ENCODE data around the gene LRRIQ4.

The LRRIQ4 gene

DNA sequence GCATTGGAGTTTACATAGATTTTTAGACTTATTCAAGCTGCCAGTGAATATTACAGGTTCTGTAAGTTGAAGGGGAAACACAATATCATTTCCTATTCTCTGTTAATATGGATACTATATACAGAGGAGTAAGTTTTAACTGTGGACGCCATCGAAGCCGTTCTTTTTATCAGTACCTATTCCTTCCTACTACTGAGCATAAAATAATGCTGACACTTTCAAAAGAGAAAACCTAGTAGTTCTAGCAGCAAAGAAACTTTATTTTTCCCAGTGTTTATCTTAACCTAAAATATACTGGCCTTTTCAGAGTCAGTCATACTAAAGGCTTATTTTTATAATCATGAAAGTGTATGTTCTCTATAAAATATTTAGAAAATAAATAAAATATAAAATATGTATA lies 42.8 kb downstream of the LRRIQ4 start:
- H3K36me3 ChIP-seq (ENCODE audit: control insufficient read depth in 4 of 4, insufficient read depth in 4 of 4, low read length in 3 of 4) = no peaks in the 10 kb centered on the region
- H3K27ac ChIP-seq (ENCODE audit: insufficient read depth in 1 of 2, low read depth in 1 of 2, low read length in 2 of 2, poor library complexity in 1 of 2, severe bottlenecking in 2 of 2) = no peak overlapping the region
- CTCF ChIA-PET = no interaction called here
- no peaks in the 10 kb centered on the region for H3K9me3 ChIP-seq (ENCODE audit: control extremely low read depth in 1 of 5, control insufficient read depth in 4 of 5, insufficient read depth in 2 of 5, low read depth in 1 of 5, low read length in 4 of 5)
- DNase-seq = no peak
- peaks cover 1 to 5% (median 2%) of the 10 kb centered on the region in 5 experiments for H3K27me3 ChIP-seq (replicated peaks in 2 of 5; ENCODE audit: control insufficient read depth in 4 of 5, insufficient read depth in 5 of 5, low read length in 4 of 5)
- POLR2A ChIA-PET = no interaction called here
- no peaks in the 10 kb centered on the region for H3K4me1 ChIP-seq (ENCODE audit: control extremely low read depth in 1 of 4, control insufficient read depth in 4 of 4, insufficient read depth in 4 of 4, low read length in 3 of 4)
- H3K4me3 ChIP-seq (ENCODE audit: control insufficient read depth in 1 of 7, extremely low read depth in 1 of 7, insufficient read depth in 4 of 7, low read depth in 2 of 7, low read length in 6 of 7) = no peak overlapping the region
- no CpG with 5 or more reads among the region's 3 CpGs for WGBS (ENCODE audit: insufficient coverage)

- Histone ChIP-seq H3K4me3 (ENCODE audit: control insufficient read depth in 1 of 7, extremely low read depth in 1 of 7, insufficient read depth in 4 of 7, low read depth in 2 of 7, low read length in 6 of 7) (no peak overlapping the region), H3K4me1 (ENCODE audit: control extremely low read depth in 1 of 4, control insufficient read depth in 4 of 4, insufficient read depth in 4 of 4, low read length in 3 of 4) (no peaks in the 10 kb centered on the region), H3K36me3 (ENCODE audit: control insufficient read depth in 4 of 4, insufficient read depth in 4 of 4, low read length in 3 of 4) (no peaks in the 10 kb centered on the region), H3K27ac (ENCODE audit: insufficient read depth in 1 of 2, low read depth in 1 of 2, low read length in 2 of 2, poor library complexity in 1 of 2, severe bottlenecking in 2 of 2) (no peak overlapping the region), H3K9me3 (ENCODE audit: control extremely low read depth in 1 of 5, control insufficient read depth in 4 of 5, insufficient read depth in 2 of 5, low read depth in 1 of 5, low read length in 4 of 5) (no peaks in the 10 kb centered on the region), H3K27me3 (replicated peaks in 2 of 5; ENCODE audit: control insufficient read depth in 4 of 5, insufficient read depth in 5 of 5, low read length in 4 of 5) (peaks cover 2 to 10% (median 4%) of the 10 kb centered on the region in 5 experiments)
- POLR2A ChIA-PET = no interaction called here
- DNase-seq = no peak
- WGBS (ENCODE audit: insufficient coverage) = 83% methylated on average over 1 of the region's 2 CpGs
- CTCF ChIA-PET = no interaction called here
Observed at GRCh38 chr3:169857811-169858210, 45.1 kb downstream of the LRRIQ4 start.

DNA sequence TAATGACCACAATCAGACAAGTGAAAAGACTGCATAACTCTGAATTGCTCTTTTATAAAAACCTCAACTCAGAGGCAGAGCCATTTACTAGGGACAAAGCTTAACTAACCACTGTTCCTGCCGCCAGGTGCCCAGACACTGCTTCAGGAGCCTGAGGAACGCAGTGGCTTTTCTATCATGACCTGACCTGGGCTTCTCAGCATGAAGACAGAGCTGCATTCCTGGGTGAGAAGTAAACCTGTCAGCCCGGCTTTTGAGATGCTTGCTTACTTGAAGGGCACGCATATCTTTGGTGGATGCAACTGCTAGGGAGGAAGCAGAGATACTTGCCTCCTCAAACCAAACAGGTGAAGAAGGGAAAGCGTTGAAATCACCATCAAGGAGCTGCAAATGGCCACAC lies 49.2 kb downstream of the LRRIQ4 start:
- WGBS (ENCODE audit: insufficient coverage) = 92% methylated on average over 5 of the region's 5 CpGs
- Histone ChIP-seq H3K36me3 (ENCODE audit: control insufficient read depth in 4 of 4, insufficient read depth in 4 of 4, low read length in 3 of 4) (no peaks in the 10 kb centered on the region), H3K9me3 (ENCODE audit: control extremely low read depth in 1 of 5, control insufficient read depth in 4 of 5, insufficient read depth in 2 of 5, low read depth in 1 of 5, low read length in 4 of 5) (no peaks in the 10 kb centered on the region), H3K4me3 (ENCODE audit: control insufficient read depth in 1 of 7, extremely low read depth in 1 of 7, insufficient read depth in 4 of 7, low read depth in 2 of 7, low read length in 6 of 7) (no peak overlapping the region), H3K27ac (ENCODE audit: insufficient read depth in 1 of 2, low read depth in 1 of 2, low read length in 2 of 2, poor library complexity in 1 of 2, severe bottlenecking in 2 of 2) (no peak overlapping the region), H3K4me1 (ENCODE audit: control extremely low read depth in 1 of 4, control insufficient read depth in 4 of 4, insufficient read depth in 4 of 4, low read length in 3 of 4) (peaks cover 2 to 13% (median 11%) of the 10 kb centered on the region in 4 experiments), H3K27me3 (replicated peaks in 2 of 5; ENCODE audit: control insufficient read depth in 4 of 5, insufficient read depth in 5 of 5, low read length in 4 of 5) (peaks cover 2 to 9% (median 2%) of the 10 kb centered on the region in 5 experiments)
- no peak for DNase-seq
- ChIA-PET POLR2A (no interaction called here), CTCF (interaction anchor here (0.6 to 4.9 kb wide), 14 partner anchors 9 to 968 kb away, joined by 3 to 26 read pairs (median 4); partner anchors contain the start of gene SEC62)

GRCh38 chr3:169863458-169863899 lies 50.8 kb downstream of the LRRIQ4 start:
- Histone ChIP-seq H3K36me3 (ENCODE audit: control insufficient read depth in 4 of 4, insufficient read depth in 4 of 4, low read length in 3 of 4) (no peaks in the 10 kb centered on the region), H3K27ac (ENCODE audit: insufficient read depth in 1 of 2, low read depth in 1 of 2, low read length in 2 of 2, poor library complexity in 1 of 2, severe bottlenecking in 2 of 2) (no peak overlapping the region), H3K4me3 (ENCODE audit: control insufficient read depth in 1 of 7, extremely low read depth in 1 of 7, insufficient read depth in 4 of 7, low read depth in 2 of 7, low read length in 6 of 7) (no peak overlapping the region), H3K4me1 (ENCODE audit: control extremely low read depth in 1 of 4, control insufficient read depth in 4 of 4, insufficient read depth in 4 of 4, low read length in 3 of 4) (peaks cover 2 to 13% (median 11%) of the 10 kb centered on the region in 4 experiments), H3K27me3 (replicated peaks in 2 of 5; ENCODE audit: control insufficient read depth in 4 of 5, insufficient read depth in 5 of 5, low read length in 4 of 5) (peaks cover 0 to 9% (median 0%) of the 10 kb centered on the region in 5 experiments), H3K9me3 (ENCODE audit: control extremely low read depth in 1 of 5, control insufficient read depth in 4 of 5, insufficient read depth in 2 of 5, low read depth in 1 of 5, low read length in 4 of 5) (no peaks in the 10 kb centered on the region)
- POLR2A ChIA-PET = no interaction called here
- peak; percentile 83 to 88 (median 85) for DNase-seq
- 0% methylated on average over 2 of the region's 6 CpGs for WGBS (ENCODE audit: insufficient coverage)
- CTCF ChIA-PET = interaction anchor here (0.8 to 4.9 kb wide), 10 partner anchors 8 to 191 kb away, joined by 3 to 26 read pairs (median 5); partner anchors contain the start of gene SEC62

- Histone ChIP-seq H3K4me1 (ENCODE audit: control extremely low read depth in 1 of 4, control insufficient read depth in 4 of 4, insufficient read depth in 4 of 4, low read length in 3 of 4) (peaks cover 2 to 13% (median 11%) of the 10 kb centered on the region in 4 experiments), H3K4me3 (ENCODE audit: control insufficient read depth in 1 of 7, extremely low read depth in 1 of 7, insufficient read depth in 4 of 7, low read depth in 2 of 7, low read length in 6 of 7) (no peak overlapping the region), H3K27me3 (replicated peaks in 2 of 5; ENCODE audit: control insufficient read depth in 4 of 5, insufficient read depth in 5 of 5, low read length in 4 of 5) (peaks cover 0 to 9% (median 0%) of the 10 kb centered on the region in 5 experiments), H3K27ac (ENCODE audit: insufficient read depth in 1 of 2, low read depth in 1 of 2, low read length in 2 of 2, poor library complexity in 1 of 2, severe bottlenecking in 2 of 2) (no peak overlapping the region), H3K9me3 (ENCODE audit: control extremely low read depth in 1 of 5, control insufficient read depth in 4 of 5, insufficient read depth in 2 of 5, low read depth in 1 of 5, low read length in 4 of 5) (no peaks in the 10 kb centered on the region), H3K36me3 (ENCODE audit: control insufficient read depth in 4 of 4, insufficient read depth in 4 of 4, low read length in 3 of 4) (no peaks in the 10 kb centered on the region)
- DNase-seq = no peak
- CTCF ChIA-PET = interaction anchor here (0.8 to 4.9 kb wide), 6 partner anchors 11 to 190 kb away, joined by 3 to 26 read pairs (median 6); partner anchors contain the start of gene SEC62
- no CpG with 5 or more reads among the region's 2 CpGs for WGBS (ENCODE audit: insufficient coverage)
- POLR2A ChIA-PET = no interaction called here
Observed at GRCh38 chr3:169864270-169864669, 51.6 kb downstream of the LRRIQ4 start.

DNA sequence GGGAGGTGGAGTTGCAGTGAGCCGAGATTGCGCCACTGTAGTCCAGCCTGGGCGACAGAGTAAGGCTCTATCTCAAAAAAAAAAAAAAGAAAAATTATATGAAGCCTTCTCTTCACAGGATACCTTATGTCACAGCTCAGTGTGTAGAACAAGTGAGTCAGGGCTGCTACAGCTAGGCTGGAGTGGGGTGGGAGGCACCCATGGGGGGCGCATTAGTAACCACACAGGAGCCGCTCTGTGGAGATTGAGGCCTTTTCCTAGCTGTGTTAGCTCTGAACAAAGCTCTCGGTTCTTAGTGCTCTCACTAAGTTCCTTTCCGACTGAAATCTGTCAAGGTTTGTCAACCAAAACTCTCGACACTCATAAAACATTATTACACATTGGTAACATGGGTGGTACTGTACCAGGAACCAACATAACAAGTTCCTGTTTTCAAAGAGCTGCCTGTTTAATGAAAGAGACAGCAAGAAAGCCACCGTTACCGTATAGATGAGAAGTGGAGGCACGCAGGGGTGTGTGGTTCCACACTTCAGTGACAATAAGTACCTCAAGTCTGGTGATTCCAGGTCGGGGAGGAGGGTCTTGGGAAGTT lies 52.6 kb downstream of the LRRIQ4 start:
- 9% methylated on average over 8 of the region's 12 CpGs for WGBS (ENCODE audit: insufficient coverage)
- Histone ChIP-seq H3K27me3 (replicated peaks in 2 of 5; ENCODE audit: control insufficient read depth in 4 of 5, insufficient read depth in 5 of 5, low read length in 4 of 5) (peaks cover 0 to 9% (median 0%) of the 10 kb centered on the region in 5 experiments), H3K27ac (ENCODE audit: insufficient read depth in 1 of 2, low read depth in 1 of 2, low read length in 2 of 2, poor library complexity in 1 of 2, severe bottlenecking in 2 of 2) (no peak overlapping the region), H3K4me1 (ENCODE audit: control extremely low read depth in 1 of 4, control insufficient read depth in 4 of 4, insufficient read depth in 4 of 4, low read length in 3 of 4) (peaks cover 2 to 14% (median 12%) of the 10 kb centered on the region in 4 experiments), H3K4me3 (ENCODE audit: control insufficient read depth in 1 of 7, extremely low read depth in 1 of 7, insufficient read depth in 4 of 7, low read depth in 2 of 7, low read length in 6 of 7) (peak overlapping the region in 4 of 7 experiments; percentile 19 to 54 (median 36)), H3K9me3 (ENCODE audit: control extremely low read depth in 1 of 5, control insufficient read depth in 4 of 5, insufficient read depth in 2 of 5, low read depth in 1 of 5, low read length in 4 of 5) (no peaks in the 10 kb centered on the region), H3K36me3 (ENCODE audit: control insufficient read depth in 4 of 4, insufficient read depth in 4 of 4, low read length in 3 of 4) (no peaks in the 10 kb centered on the region)
- ChIA-PET POLR2A (no interaction called here), CTCF (interaction anchor here (0.7 to 4.9 kb wide), 7 partner anchors 10 to 189 kb away, joined by 3 to 26 read pairs (median 5); partner anchors contain the start of gene SEC62)
- peak; percentile 36 to 81 (median 74) for DNase-seq

- WGBS (ENCODE audit: insufficient coverage) = 95% methylated on average over 2 of the region's 3 CpGs
- Histone ChIP-seq H3K27ac (ENCODE audit: insufficient read depth in 1 of 2, low read depth in 1 of 2, low read length in 2 of 2, poor library complexity in 1 of 2, severe bottlenecking in 2 of 2) (no peak overlapping the region), H3K36me3 (ENCODE audit: control insufficient read depth in 4 of 4, insufficient read depth in 4 of 4, low read length in 3 of 4) (no peaks in the 10 kb centered on the region), H3K4me3 (ENCODE audit: control insufficient read depth in 1 of 7, extremely low read depth in 1 of 7, insufficient read depth in 4 of 7, low read depth in 2 of 7, low read length in 6 of 7) (no peak overlapping the region), H3K9me3 (ENCODE audit: control extremely low read depth in 1 of 5, control insufficient read depth in 4 of 5, insufficient read depth in 2 of 5, low read depth in 1 of 5, low read length in 4 of 5) (no peaks in the 10 kb centered on the region), H3K4me1 (ENCODE audit: control extremely low read depth in 1 of 4, control insufficient read depth in 4 of 4, insufficient read depth in 4 of 4, low read length in 3 of 4) (peaks cover 2 to 23% (median 14%) of the 10 kb centered on the region in 4 experiments), H3K27me3 (replicated peaks in 2 of 5; ENCODE audit: control insufficient read depth in 4 of 5, insufficient read depth in 5 of 5, low read length in 4 of 5) (no peaks in the 10 kb centered on the region)
- ChIA-PET CTCF (no interaction called here), POLR2A (no interaction called here)
- no peak for DNase-seq
Observed at GRCh38 chr3:169867584-169868210, 55.0 kb downstream of the LRRIQ4 start.
